HepG2 (cell line): Measurements from ENCODE around the gene ALDH2. TPM values are rescaled to one million over a fixed set of nuclear protein-coding genes. Genes with fewer than 3 reads are reported as not detected.
"Not testable (repeated sequence)": the region's sequence is repeated elsewhere in the genome, so short reads cannot be mapped to it uniquely, and the experiment has no call there.

Experiments
- ATAC-seq: fragments of 200-7000 bp; cut with Tn5 transposase; 3 replicates; pipeline ENCODE4 v1.9.1; 2020; ENCODE audit warnings: mild to moderate bottlenecking, moderate library complexity
- BruUV-seq: library from RNA; stranded (reverse); fragments of 400-500 nt; replicated peaks from 2 replicates; lab custom pipeline; 2021; lab: Mats Ljungman, UMichigan
- CTCF ChIA-PET: fragments of 300-600 bp; formaldehyde crosslinking; extraction: SDS; loops from one replicate; lab custom pipeline; 2021; ENCODE audit warnings: low total read pairs, inconsistent platforms, low intra/inter-chr PET ratio; lab: Yijun Ruan, JAX
- POLR2A ChIA-PET: fragments of 350-600 bp; sonication (Branson Sonifier 250); formaldehyde crosslinking; loops from one replicate; lab custom pipeline; 2020; ENCODE audit warnings: antibody characterized with exemption, inconsistent platforms; lab: Yijun Ruan, JAX
- DNase-seq: peaks from one replicate; pipeline ENCODE4 v3.0.0-alpha.2; 2015; ENCODE audit warnings: low spot score
- FAIRE-seq: peaks from 3 replicates; lab custom pipeline; 2011; peaks lifted over from hg19 to GRCh38; lab: Jason Lieb, UNC
- H2AFZ ChIP-seq: one replicate; pipeline ENCODE4 v1.6.1; 2011; ENCODE audit warnings: low read length, inconsistent platforms
- H3K27ac ChIP-seq: fragments of 300-600 bp; 3 replicates; pipeline ENCODE4 v1.8.0; 2011; ENCODE audit warnings: mixed run types, mild to moderate bottlenecking, mixed read lengths, low read length, inconsistent platforms; ENCODE audit not compliant: insufficient read depth; ENCODE audit errors: extremely low read length
- H3K27me3 ChIP-seq, 2 experiments: fragments of 200-600 bp in 1 of 2; 2 replicates in 1 of 2; 3 replicates in 1 of 2; pipeline versions ENCODE4 v1.6.0 to v1.8.0; 2011; ENCODE audit warnings: low read length in 2 of 2, mild to moderate bottlenecking in 2 of 2, moderate library complexity in 2 of 2, inconsistent platforms in 1 of 2; ENCODE audit not compliant: insufficient read depth in 2 of 2, control insufficient read depth in 1 of 2
- H3K36me3 ChIP-seq, 2 experiments: fragments of 200-600 bp in 1 of 2; replicated peaks in 1 of 2; 2 replicates in 1 of 2; 3 replicates in 1 of 2; pipeline versions ENCODE4 v1.5.1 to v1.8.0; 2011; ENCODE audit warnings: low read length in 2 of 2, inconsistent platforms in 1 of 2; ENCODE audit not compliant: insufficient read depth in 2 of 2, control insufficient read depth in 1 of 2
- H3K4me1 ChIP-seq: 2 replicates; pipeline ENCODE4 v1.5.1; 2012; ENCODE audit warnings: low read length, inconsistent platforms; ENCODE audit not compliant: insufficient read depth
- H3K4me2 ChIP-seq: 2 replicates; pipeline ENCODE4 v1.6.0; 2011; ENCODE audit warnings: low read depth, low read length, inconsistent platforms
- H3K4me3 ChIP-seq, 3 experiments: fragments of 200-600 bp in 1 of 3; sonication (generic), shearing (Covaris generic) in 1 of 3; replicated peaks in 1 of 3; 2 replicates each; pipeline ENCODE4 v1.5.1; 2011 to 2016; ENCODE audit warnings: low read length in 3 of 3, inconsistent platforms in 2 of 3, low read depth in 2 of 3, mild to moderate bottlenecking in 2 of 3, control low read depth in 1 of 3, mixed read lengths in 1 of 3; ENCODE audit not compliant: insufficient read depth in 1 of 3
- H3K79me2 ChIP-seq: one replicate; pipeline ENCODE4 v1.6.1; 2011; ENCODE audit warnings: low read length, inconsistent platforms; ENCODE audit not compliant: insufficient read depth
- H3K9ac ChIP-seq: 2 replicates; pipeline ENCODE4 v1.6.0; 2011; ENCODE audit warnings: mild to moderate bottlenecking, low read depth, low read length, inconsistent platforms; ENCODE audit not compliant: insufficient read depth
- H3K9me3 ChIP-seq: 2 replicates; pipeline ENCODE4 v1.5.1; 2012; ENCODE audit warnings: mild to moderate bottlenecking, low read length
- H4K20me1 ChIP-seq: 2 replicates; pipeline ENCODE4 v1.6.0; 2011; ENCODE audit warnings: inconsistent platforms, mild to moderate bottlenecking, low read length, moderate library complexity; ENCODE audit not compliant: insufficient read depth
- DNMT1 ChIP-seq: sonication (generic); formaldehyde crosslinking; IDR thresholded peaks from 2 replicates; pipeline ENCODE4 v1.5.1; 2020; ENCODE audit warnings: mild to moderate bottlenecking, missing genetic modification reagents
- MBD4 ChIP-seq: IDR thresholded peaks from 2 replicates; pipeline ENCODE4 v1.6.1; 2012; ENCODE audit warnings: low read length, inconsistent platforms, borderline replicate concordance
- MYPOP ChIP-seq: sonication (generic); formaldehyde crosslinking; IDR thresholded peaks from 2 replicates; pipeline ENCODE4 v1.8.1; 2023; ENCODE audit warnings: mild to moderate bottlenecking, moderate library complexity, missing genetic modification reagents
- RORA ChIP-seq: sonication (generic); formaldehyde crosslinking; IDR thresholded peaks from 2 replicates; pipeline ENCODE4 v1.5.0; 2020; ENCODE audit warnings: mild to moderate bottlenecking, missing genetic modification reagents, moderate library complexity
- TAF15 ChIP-seq: fragments of 200-400 bp; formaldehyde crosslinking; IDR thresholded peaks from one replicate; pipeline ENCODE4 v1.6.1; 2018; ENCODE audit warnings: mild to moderate bottlenecking, low read depth, low read length; ENCODE audit not compliant: poor library complexity, severe bottlenecking
- THAP8 ChIP-seq: sonication (generic); formaldehyde crosslinking; IDR thresholded peaks from 2 replicates; pipeline ENCODE4 v1.5.1; 2020; ENCODE audit warnings: missing genetic modification reagents, mild to moderate bottlenecking, borderline replicate concordance
- ZBTB3 ChIP-seq: sonication (generic); formaldehyde crosslinking; IDR thresholded peaks from 2 replicates; pipeline ENCODE4 v1.4.0; 2020; ENCODE audit warnings: low read depth, mild to moderate bottlenecking, moderate library complexity, missing genetic modification reagents, borderline replicate concordance
- ZFX ChIP-seq: sonication (generic); formaldehyde crosslinking; IDR thresholded peaks from 2 replicates; pipeline ENCODE4 v1.4.0; 2020; ENCODE audit warnings: mild to moderate bottlenecking, low read depth, missing genetic modification reagents, moderate library complexity
- ZNF75D ChIP-seq: sonication (generic); formaldehyde crosslinking; IDR thresholded peaks from 2 replicates; pipeline ENCODE4 v1.8.1; 2023; ENCODE audit warnings: missing genetic modification reagents, mild to moderate bottlenecking, borderline replicate concordance
- ZNF816 ChIP-seq: sonication (generic); formaldehyde crosslinking; IDR thresholded peaks from 2 replicates; pipeline ENCODE4 v1.8.0; 2022; ENCODE audit warnings: missing genetic modification reagents, mild to moderate bottlenecking, borderline replicate concordance
- WGBS: methylation state at CpG from one replicate; pipeline ENCODE4 v1.1.6; 2017; ENCODE audit warnings: low lambda C conversion rate; 5-methylcytosine and 5-hydroxymethylcytosine counted together
- in situ Hi-C: cut with HindIII; loops from 2 replicates; pipeline ENCODE4 v1.10.0; 2017; ENCODE audit warnings: low pct_unique_long_range_greater_than_20kb; ENCODE audit not compliant: extremely low pct_ligation_motif_present
- intact Hi-C: fragments of 100-400 bp; cut with micrococcal nuclease; formaldehyde crosslinking; loops from one replicate; pipeline ENCODE4 v1.10.0; 2022; ENCODE audit not compliant: unreplicated experiment
- polyA plus RNA-seq, 8 experiments: library from polyadenylated mRNA; depleted of rRNA in 3 of 8; stranded (reverse) in 7 of 8; unstranded in 1 of 8; fragments of >200 nt; fragmentation: Illumina TruSeq in 4 of 8; extraction: Trizol in 4 of 8; gene quantifications; 2 replicates each; pipeline versions ENCODE4 v1.2.1 to v1.2.3, GENCODE V29; 2011 to 2016; ENCODE audit warnings: low read depth in 4 of 8, missing spikeins in 1 of 8, mixed read lengths in 1 of 8; ENCODE audit not compliant: insufficient read depth in 1 of 8
- total RNA-seq, 5 experiments: library from RNA; depleted of rRNA; stranded (reverse); fragments of >200 nt; fragmentation: Illumina TruSeq; extraction: Trizol; gene quantifications; 2 replicates each; pipeline ENCODE4 v1.2.3, GENCODE V29; 2016; ENCODE audit warnings: low read depth in 1 of 5
- TF ChIP-seq, protein P1 (sequence below): sonication (generic); formaldehyde crosslinking; IDR thresholded peaks from 2 replicates; pipeline ENCODE4 v1.4.0; 2020; ENCODE audit warnings: missing genetic modification reagents

The ALDH2 gene
- total and polyA plus RNA-seq, 2 of the 13 experiments (the other 11 are each of a cell fraction or from before 2014, with no cell fraction given) = 78.8 to 103 TPM

DNA sequence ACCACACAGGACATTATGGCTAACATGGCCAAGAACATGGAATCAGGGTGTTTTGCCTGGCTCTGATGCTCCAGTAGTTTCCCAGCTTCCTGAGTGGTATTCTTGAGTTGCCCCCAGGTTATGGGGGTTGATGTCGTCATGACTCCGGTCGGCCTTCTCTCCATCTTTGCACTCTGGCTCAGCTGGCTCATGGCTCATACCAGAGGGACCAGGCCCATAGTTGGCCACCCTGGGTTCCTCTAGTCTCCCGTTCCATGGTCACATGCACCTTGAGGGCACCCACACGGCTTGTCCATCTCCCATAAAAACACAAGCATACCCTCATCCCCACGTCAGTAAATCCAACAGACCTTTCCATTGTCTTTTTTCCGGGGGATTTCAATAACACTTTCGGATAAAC lies 51.6 kb downstream of the ALDH2 start (continued):
- TF ChIP-seq RORA (CRISPR knock-in tag) = no peak

DNA sequence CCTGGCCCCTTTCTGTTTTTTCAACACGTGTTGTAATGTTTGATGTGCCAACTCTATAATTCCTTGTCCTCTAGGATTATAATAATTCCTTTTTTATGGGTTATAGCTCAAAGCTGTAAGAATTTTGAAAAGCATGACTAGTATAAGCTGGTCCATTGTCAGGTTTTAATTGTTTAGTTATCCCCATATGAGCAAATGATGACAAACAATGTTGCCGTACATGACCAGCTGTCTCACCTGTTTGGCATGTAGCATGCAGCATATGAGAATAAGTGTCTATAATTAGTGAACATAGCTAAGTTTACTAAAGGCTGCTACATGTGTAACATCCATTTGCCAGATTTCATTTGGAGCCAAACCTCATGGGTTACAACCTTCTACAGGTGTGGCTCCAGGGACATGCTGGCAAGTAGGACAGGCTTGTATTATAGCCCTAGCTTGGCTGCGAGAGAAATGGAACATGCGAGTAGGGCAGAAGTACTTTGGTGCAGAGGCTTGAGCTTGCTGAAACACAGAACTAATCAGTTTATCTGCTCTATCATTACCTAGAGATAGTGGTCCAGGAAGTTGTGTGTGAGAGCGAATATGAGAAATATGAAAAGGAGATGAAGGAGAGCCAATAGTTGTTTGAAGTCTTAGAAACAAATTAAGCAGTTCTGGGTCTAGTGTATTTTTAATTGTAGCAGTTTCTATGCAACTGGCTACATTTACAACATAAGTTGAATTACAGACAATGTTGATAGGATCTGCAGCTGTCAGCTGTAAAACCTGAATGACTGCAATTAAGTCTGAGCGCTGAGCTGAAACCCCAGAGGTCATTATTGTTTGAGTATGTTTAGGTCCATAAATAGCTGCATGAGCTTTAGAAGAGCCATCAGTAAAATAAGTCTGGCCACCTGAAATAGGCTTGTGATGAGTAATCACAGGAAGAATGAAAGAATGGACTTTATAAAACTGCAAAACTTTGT lies 52.7 kb downstream of the ALDH2 start:
- no peak overlapping the region for H2AFZ ChIP-seq
- intact Hi-C loops = loop anchor here (5.0 kb wide), 1 partner anchor 128 kb away; no protein-coding TSS in a partner anchor
- H3K36me3 ChIP-seq = no peaks in the 10 kb centered on the region
- H3K4me1 ChIP-seq = peaks cover 17% of the 10 kb centered on the region
- no peak for FAIRE-seq
- in situ Hi-C loops = loop anchor here (10.0 kb wide), 1 partner anchor 65 kb away; no protein-coding TSS in a partner anchor
- no peaks in the 10 kb centered on the region for H3K27me3 ChIP-seq
- H3K79me2 ChIP-seq = no peaks in the 10 kb centered on the region
- H3K27ac ChIP-seq = no peak overlapping the region
- WGBS = 90% methylated on average over 6 of the region's 6 CpGs
- ATAC-seq = no peak
- TF ChIP-seq, protein P1, sequence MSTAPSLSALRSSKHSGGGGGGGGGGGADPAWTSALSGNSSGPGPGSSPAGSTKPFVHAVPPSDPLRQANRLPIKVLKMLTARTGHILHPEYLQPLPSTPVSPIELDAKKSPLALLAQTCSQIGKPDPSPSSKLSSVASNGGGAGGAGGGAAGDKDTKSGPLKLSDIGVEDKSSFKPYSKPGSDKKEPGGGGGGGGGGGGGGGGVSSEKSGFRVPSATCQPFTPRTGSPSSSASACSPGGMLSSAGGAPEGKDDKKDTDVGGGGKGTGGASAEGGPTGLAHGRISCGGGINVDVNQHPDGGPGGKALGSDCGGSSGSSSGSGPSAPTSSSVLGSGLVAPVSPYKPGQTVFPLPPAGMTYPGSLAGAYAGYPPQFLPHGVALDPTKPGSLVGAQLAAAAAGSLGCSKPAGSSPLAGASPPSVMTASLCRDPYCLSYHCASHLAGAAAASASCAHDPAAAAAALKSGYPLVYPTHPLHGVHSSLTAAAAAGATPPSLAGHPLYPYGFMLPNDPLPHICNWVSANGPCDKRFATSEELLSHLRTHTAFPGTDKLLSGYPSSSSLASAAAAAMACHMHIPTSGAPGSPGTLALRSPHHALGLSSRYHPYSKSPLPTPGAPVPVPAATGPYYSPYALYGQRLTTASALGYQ (CRISPR knock-in tag) = no peak
- TF ChIP-seq MYPOP (CRISPR knock-in tag) = no peak
- no peak for TF ChIP-seq ZNF816 (CRISPR knock-in tag)
- no peak for TF ChIP-seq ZFX (CRISPR knock-in tag)
- TF ChIP-seq THAP8 (CRISPR knock-in tag) = no peak
- no peak for TF ChIP-seq ZNF75D
- no peak for TF ChIP-seq DNMT1 (CRISPR knock-in tag)
- no peak for TF ChIP-seq ZBTB3 (CRISPR knock-in tag)
- TF ChIP-seq MBD4 = no peak
- TF ChIP-seq TAF15 = no peak
- no peaks in the 10 kb centered on the region for H3K9me3 ChIP-seq
- H3K9ac ChIP-seq = no peak overlapping the region
- BruUV-seq = no TSS peak
- CTCF ChIA-PET = no interaction called here
- H3K4me3 ChIP-seq = no peak overlapping the region
- H3K4me2 ChIP-seq = no peak overlapping the region
- H4K20me1 ChIP-seq = no peaks in the 10 kb centered on the region
- POLR2A ChIA-PET = no interaction called here
- no peak for DNase-seq

DNA sequence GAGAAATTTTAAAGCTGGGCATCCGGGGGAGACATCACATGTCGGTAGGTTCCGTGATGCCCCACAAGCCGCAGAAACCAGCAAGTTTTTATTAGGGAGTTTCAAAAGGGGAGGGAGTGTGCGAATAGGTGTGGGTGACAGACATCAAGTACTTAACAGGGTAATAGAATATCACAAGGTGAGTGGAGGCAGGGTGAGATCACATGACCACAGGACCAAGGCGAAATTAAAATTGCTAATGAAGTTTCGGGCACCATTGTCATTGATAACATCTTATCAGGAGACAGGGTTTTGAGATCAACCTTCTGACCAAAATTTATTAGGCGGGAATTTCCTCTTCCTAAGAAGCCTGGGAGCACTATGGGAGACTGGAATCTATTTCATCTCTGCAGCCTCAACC lies 54.1 kb downstream of the ALDH2 start:
- POLR2A ChIA-PET, ATAC-seq, BruUV-seq, H3K9me3 ChIP-seq, H3K79me2 ChIP-seq, H3K4me3 ChIP-seq, H3K27ac ChIP-seq, H3K36me3 ChIP-seq, FAIRE-seq, H3K27me3 ChIP-seq, H4K20me1 ChIP-seq, H3K4me2 ChIP-seq, CTCF ChIA-PET, in situ Hi-C loops, DNase-seq, H3K9ac ChIP-seq, H2AFZ ChIP-seq: not testable (repeated sequence)
- H3K4me1 ChIP-seq = peaks cover 16% of the 10 kb centered on the region
- intact Hi-C loops = loop anchor here (5.0 kb wide), 1 partner anchor 126 kb away; no protein-coding TSS in a partner anchor
- WGBS = 72% methylated on average over 8 of the region's 8 CpGs
